ENCODE measurements around the gene COL18A1.
"Not testable (repeated sequence)": the region's sequence is repeated elsewhere in the genome, so short reads cannot be mapped to it uniquely, and the experiment has no call there.

Gene COL18A1

DNA sequence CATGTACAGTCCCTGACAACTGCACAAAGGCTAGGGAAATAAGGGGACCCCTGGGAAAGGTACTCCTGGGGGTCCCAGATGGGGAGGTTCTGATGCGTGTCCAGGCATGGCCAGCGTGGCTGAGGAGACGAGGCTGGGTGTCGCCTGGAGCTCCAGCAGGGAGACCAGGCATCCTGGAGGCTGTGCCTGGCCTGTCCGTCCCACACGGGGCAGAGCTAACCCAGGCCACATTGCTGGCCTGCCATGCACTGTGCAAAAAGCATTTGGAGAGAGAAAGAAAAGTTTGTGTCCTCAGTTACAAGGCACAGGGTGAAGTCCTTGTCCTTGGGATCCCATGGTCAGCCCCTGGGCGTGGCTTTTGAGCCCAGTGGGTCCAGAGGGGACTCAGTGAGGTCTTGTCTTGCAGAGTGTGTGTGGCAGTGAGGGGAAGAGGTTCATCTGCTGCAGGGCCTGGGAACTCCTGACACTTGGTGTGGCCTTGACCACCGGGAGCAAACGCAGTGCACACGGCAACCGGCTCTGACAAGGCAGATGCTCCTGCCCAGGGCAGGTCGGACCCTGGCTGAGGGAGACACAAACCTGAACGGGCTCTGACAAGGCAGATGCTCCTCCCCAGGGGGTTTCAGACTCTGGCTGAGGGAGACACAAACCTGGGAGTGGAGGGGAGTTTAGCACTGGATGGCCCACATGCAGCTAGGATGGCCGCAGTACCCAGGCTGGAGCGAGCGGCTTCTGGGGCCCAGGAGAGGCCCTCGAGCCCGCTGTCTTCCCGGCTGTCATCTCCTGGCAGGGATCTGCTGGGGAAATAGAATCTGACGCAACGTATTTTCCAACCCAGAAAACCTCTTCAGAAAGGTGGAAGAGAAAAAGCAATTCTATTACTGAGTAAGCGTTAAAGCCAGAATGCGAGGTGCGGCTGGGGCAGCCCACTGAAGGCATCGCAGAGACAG lies 37.3 kb upstream of the COL18A1 start:
- DNase-seq (ENCODE audit: low read depth): no peak

DNA sequence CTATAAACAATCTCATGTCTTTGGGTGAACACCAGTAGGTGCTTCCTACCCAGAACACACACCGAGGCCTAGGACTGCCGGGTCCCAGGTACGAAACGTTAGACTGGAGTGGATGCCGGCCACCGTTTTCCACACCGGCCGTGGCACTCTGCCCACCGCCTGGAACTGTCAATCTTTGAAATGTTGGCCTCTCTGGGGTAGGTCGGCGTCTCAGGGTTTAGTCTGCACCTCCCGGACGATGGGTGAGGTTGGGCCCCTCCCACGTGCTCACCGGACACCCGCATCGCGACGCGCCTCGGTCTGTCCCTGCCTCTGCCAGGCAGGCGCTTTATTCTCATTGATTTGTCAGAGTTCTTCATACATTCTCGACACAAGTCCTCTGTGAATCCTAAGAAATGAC lies 35.9 kb upstream of the COL18A1 start:
- DNase-seq (ENCODE audit: low read depth): not testable (repeated sequence)

DNA sequence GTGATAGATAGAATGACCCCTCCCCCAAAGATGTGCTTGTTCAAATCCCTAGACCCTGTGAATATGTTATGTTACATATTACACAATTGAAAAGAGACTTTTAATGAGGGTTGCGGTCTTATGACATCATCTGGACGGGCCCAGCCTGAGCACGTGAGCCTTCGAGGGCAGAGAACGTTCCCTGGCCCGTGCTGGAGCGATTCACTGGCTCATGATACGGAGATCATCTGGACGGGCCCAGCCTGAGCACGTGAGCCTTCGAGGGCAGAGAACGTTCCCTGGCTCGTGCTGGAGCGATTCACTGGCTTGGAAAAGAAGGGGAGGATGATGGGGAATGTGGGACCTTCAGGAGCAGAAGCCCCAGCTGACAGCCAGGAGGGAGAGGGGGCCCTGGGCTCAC lies 34.4 kb upstream of the COL18A1 start:
- no peak for DNase-seq (ENCODE audit: low read depth)

DNA sequence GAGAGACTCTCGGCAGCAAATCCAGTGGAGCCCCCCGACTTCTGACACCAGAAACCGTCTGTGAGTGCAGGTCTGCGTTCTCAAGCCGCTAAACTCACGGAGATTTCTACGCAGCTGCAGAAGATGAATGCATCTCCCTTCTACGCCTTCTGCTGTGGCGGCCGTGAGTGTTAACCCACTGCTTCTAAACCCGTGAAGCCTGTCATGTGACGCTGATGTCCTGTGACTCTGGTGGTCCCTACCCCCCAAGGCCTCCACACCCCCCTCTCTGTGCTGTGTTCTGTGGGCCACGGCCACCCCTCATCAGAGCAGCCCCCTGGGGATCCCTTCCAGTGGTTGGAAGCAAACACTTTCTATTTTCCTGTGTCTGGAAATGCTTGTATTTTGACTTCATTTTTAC lies 33.9 kb upstream of the COL18A1 start:
- no peak for DNase-seq (ENCODE audit: low read depth)

DNA sequence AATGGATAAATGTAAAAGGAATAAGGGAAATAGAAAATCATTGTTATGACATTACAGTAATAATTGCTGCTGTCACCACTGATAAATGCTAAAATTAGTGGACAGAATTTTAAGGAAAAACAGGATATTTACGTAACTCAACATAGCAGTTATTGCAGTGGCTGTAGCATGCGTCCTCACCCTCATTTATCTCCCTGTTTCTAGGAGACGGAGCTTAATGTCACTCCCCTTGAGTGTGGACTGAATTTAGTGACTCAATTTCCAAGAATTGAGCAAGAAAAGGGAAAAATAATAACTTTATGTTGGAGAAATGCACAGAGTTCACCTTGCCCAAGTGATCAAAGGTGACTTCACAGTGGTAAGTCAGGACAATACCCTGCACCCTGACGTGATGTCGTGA lies 33.3 kb upstream of the COL18A1 start:
- no peak for DNase-seq (ENCODE audit: low read depth)

DNA sequence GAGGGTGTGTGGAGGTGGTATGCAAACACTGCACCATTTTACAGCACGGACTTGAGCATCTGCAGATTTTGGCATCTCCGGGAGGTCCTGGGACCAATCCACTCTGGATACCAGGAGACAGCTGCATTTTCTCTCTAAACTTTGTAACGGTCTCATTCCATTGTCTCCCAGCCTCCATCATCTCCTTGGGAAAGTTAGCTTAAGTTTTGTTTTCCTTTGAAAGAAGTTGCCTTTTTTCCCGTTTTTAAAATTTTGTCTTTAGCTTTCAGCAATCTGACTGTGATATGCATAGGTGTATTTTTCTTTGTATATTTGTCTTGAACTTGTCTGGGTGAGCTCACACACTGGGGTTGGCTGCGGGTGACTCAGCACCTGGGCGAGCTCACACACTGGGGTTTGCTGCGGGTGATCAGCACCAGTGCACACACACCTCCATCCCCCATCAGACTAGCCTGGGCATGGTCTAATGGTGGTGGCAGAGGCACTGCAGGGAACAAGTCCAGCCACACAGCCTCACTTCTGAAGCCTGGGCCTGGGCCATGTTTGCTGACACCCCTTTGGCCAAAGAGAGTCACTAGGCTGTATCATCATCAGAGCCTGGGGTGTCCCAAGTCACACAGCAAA lies 32.1 kb upstream of the COL18A1 start:
- no peak for DNase-seq (ENCODE audit: low read depth)

DNA sequence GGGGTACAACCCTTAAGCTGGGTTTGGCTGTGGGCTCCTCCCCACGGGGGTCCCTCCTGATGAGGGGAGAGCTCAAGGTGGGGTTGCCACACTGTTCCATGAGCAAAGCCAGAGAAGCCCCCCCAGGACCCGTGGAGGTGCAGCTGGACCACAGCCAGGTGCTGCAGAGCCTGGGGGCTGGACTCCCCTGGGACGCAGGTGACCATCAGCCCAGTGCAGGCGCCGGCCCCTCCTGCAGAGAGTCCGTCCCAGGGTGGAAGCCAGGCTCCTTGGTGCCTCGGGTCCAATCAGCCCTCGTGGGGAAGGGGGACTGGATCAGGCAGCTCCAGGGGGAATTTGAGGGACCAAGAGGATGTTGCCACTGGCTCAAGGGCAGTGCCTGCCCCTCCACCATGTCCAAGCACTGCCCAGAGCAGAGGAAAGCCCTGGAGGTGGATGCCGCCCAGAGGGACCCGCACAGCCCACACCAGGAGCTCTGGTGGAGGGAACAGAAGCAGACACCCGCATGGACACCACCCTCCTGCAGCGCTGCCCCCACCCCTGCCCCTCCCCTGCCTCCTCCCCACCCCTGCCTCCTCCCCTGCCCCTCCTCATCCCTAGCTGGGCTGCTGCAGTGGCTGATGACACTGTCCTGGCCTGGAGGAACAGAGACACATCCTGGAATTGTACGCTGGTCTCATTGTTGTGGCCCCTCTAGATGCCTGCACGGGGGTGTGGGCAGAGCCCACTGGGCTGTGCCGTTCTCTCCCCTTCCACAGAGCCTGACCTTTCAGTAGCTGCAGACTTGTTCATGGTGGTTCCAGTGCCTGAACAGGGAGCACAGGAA lies 30.8 kb upstream of the COL18A1 start:
- DNase-seq (ENCODE audit: low read depth): no peak

DNA sequence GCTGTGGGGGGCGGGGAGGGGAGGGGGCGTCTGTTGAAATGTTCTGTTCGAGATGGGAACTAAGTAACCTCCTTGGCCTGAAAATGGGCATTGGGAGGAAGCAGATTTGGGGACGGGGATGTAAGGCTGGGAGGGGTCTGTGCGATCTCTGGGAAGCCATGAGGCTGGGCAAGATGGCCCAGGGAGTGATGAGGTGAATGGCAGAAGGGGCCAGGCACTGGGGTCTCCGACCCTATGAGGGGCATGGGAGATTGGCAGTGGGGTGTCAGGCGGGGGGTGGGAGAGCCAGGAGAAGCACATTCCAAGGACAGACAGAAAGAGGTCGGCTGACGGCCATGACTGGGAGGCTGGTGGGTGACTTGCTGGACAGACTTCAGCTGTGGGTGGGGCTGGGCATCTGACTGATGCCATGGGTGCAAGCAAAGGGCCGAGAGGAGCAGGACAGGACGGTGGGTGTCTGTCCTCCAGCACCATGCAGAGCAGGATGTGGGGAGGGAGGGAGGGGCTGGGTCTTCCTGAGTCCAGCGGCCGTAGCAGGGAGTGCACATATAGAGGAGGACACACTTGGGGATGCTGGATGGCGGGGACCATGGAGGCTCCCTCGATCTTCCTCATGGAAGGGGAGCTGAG lies 30.0 kb upstream of the COL18A1 start:
- DNase-seq (ENCODE audit: low read depth): no peak

DNA sequence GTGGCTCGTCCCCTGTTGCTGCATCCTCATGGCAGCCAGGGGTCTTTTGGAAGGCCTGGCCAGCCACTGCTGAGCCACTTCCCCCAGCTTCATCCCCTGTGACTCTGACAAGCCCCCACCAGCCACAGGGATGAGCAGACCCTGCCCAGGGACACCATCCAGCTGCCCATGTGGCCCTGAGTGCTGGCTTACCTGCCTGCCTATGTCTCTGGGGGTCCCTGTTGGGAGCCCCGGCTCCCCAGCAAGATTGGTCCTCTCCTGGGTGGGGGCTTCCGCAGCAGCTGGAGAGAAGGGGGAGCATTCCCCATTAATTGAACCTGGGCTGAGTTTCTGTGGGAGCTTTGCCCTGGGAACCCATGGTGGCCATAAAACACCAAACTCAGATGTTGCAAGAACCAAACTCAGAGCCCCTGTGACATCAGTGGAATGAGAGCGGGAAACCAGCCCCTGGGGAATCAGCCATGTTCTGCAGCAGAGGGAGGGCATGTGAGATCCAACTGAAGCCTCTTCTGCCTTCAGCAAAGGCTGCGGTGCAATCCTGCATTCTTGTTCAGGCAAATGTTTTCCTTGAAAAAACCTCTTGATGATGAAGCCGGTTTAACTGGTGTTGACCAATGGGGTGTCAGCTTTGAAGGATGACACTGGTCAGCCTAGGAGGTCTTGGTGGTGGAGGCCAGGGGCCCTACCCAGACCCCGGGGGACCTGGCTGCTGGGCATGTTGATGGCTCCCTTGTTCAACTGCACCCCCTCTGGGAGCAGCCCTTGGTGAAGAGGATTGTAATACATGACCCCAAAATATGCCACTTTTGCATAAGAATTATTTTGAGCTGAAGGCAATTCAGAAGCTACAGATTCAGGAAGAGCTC lies 28.3 kb upstream of the COL18A1 start:
- DNase-seq (ENCODE audit: low read depth): no peak

DNA sequence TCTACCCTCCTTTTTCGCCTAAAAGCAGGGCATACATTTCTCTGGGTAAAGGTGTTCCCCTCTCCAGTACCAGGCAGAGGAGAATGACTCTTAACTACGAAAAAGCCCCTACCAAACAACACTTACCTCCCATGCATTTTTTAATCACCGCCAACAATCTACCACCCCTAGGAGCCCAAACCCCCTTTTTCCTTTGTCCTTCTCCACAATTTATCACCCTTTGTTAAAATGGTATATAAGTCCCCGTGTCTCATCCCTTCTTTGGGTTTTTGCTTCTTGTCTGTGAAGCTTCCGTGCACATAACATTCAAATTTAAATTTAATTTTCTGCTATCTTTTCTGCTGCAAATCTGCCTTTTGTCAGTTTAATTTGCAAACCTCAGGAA lies 27.6 kb upstream of the COL18A1 start:
- no peak for DNase-seq (ENCODE audit: low read depth)

DNA sequence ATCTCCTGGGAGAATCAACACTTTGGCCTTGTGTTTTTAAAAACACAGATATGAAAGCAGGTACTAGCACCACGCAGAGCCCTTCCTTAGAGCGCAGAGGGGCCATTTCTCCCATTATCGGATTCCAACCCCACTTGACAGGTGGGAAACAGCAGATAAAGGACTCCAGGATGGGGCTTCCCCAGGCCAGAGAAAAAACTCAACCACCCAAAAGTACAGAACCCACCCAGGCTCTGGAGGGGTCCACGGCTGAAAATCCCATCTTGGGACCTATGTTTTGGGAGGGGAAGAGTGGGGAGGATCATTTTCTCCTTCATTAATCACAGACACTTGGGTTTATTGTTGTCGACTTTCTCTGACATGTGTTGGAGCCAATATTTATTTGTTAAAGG lies 27.1 kb upstream of the COL18A1 start:
- no peak for DNase-seq (ENCODE audit: low read depth)

DNA sequence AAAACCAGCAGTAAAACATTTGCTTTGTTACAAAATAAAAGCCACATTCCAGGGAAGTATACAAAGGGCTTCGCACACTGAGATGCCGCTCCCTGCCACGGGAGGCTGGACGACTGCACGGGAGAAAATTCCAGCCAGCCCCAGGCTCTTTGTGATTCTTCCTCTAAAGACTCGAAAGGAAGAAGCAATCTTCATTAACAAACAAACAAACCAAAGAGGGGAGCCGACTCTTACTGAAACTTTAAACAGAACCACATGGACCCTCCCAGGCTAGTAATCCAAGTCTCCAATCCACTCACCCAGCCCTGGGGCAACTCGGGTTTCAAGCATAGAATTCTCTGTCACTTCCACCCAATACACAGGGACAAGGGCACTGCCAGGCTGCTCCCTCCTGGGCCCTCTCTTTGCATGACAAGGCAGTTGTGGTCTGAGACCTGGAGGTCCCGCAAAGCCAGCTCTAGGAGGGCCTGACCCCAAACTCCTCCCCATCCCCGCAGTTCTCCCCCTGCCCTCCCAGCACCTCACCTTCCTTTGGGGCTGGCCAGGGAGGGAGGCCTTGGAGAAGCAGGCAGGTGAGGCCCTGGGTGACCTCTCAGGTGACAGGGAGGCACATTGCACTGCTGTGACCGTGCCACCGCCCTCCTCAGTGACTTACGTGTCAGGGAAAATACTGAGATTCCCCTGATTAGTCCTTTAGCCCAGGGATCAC lies 26.6 kb upstream of the COL18A1 start:
- DNase-seq (ENCODE audit: low read depth): peak; percentile 14

DNA sequence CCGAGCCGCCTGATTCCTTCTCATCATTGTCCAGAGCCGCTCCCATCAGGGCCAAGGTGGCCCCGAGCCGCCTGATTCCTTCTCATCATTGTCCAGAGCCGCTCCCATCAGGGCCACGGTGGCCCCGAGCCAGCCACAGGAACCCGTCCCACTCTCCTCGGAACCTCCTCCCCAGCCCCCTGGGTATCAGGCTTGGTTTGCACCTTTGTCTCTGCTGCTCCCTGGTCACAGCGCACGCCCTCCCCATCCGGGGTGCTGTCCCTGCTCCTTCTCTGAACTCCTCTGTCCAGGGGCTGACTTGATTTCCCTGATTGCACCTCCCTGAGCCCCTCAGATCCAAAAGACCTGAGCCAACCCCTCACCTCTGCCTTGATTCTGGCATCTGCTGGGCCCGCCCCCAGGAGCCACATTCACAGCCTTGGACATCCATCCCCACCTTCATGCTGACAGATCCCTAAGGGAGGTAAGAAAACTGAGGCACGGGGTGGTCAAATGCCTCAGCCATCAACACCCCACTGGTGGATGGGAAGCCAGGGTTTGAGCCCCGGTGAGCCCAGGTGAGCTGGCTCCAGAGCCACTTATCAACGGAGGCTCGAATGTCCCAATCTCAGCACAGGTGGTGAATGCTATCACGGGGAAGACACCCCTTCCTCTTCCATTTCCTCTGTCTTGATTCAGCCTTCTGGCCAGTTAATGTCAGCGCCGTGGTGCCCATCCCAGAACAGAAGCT lies 25.6 kb upstream of the COL18A1 start:
- DNase-seq (ENCODE audit: low read depth): no peak

DNA sequence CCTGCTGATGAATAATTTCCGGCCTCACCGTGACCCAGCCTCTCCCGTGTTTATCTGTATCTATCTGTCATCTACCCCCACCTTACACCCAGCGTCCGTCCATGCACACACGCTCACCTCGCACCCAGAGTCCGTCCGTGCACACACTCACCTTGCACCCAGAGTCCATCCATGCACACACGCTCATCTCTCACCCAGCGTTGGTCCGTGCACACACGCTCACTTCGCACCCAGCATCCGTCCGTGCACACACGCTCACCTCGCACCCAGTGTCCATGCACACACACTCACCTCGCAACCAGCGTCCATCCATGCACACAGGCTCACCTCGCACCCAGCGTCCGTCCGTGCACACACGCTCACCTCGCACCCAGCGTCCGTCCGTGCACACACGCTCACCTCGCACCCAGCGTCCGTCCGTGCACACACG lies 25.0 kb upstream of the COL18A1 start:
- DNase-seq (ENCODE audit: low read depth): no peak

DNA sequence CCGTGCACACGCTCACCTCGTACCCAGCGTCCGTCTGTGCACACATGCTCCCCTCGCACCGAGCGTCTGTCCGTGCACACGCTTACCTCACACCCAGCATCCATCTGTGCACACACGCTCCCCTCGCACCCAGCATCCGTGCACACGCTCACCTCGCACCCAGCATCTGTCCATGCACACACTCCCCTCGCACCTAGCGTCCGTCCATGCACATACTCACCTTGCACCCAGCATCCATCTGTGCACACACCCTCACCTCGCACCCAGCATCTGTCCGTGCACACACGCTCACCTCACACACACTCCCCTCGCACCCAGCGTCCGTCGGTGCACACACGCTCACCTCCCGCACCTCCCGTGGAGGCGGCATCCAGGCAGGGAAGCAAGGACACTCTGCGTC lies 24.4 kb upstream of the COL18A1 start:
- DNase-seq (ENCODE audit: low read depth): no peak

DNA sequence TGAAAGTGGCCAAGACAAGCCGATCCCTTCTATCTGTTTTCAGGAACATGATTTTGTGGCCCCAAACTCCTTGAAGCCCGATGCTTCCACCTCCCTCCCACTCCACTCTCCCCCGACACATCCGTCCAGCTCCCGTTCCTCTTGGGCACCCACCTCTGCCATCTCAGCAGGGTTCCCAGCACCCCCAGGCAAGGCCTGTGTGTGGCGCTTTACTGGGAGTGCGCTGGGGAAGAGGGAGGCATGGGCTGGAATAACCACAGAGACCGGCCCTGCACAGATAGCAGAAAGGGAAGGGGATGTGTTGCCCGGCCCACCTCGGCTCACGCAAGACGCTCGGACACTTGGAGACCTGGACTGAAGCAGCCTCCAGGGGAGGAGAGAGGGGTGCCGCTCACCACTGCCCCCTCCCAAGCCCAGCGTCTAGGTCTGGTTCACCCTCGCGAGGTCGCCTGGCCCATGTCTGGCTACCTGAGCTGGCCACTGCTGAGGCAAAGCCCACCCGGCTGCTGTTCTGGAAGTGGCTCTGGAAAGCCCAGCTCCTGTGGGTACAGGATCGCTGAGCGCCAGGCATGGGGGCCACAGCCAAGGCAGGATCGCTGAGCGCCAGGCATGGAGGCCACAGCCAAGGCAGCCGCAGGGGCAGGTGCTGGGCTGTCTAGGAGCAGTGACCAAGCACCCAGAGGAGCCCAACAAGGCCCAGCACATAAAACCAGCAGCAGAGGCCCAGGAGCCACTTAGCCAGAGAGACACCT lies 23.8 kb upstream of the COL18A1 start:
- no peak for DNase-seq (ENCODE audit: low read depth)

DNA sequence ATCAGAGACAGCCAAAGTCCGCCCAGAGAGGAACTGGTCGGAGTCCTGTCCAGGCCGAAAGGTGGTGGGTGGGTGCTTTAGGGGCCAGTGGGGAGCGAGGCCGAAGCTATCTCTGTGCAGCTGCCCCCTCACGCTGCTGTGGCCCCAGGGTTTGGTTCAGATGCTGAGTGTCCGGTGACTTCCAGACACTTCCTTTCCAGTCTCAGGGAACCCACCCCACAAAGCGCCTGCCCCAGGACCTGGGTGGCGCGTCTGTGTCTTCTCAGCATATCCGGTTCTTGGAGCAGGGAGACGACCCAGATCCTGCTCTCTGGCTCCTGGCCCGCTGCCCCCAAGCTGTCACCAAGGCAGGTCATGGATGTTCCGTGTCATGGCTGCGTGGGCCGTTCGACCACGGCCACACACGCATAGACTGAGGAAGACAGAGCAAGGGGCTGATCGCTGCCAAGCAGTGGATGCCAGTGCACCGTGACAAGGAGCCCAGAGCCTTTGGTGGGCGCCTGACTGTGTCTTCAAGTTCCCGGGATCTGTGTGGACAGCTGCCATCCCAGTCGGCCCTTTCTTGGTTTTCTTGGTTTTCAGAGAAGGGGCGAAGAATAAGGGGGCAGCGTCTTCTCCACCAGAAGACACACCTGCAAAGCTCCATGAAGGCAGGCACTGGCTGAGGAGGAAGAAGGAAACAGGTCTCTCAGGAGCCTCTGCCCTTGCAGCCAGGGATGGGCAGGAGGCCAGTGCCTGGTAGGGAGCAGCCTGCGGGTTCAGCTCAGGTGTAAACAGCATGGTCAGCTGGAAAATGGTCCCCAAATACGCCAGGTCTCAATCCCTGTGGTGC lies 22.9 kb upstream of the COL18A1 start:
- DNase-seq (ENCODE audit: low read depth): no peak

DNA sequence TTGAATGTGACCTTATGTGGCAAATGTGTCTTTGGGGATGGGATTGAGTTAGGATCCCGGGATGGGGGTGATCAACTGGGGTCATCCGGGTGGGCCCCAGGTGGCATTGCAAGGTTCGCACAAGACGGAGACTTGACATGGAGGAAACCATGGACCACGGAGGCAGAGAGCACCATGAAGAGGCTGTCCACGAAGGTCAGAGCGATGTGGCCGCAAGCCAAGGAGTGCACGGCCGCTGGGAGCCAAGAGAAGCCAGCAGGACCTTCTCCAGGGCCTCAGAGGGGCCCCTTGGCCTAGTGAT lies 22.3 kb upstream of the COL18A1 start:
- DNase-seq (ENCODE audit: low read depth): no peak
